Mucosa of descending colon (tissue), 3 donors: ENCODE data around the gene NBPF11. TPM values are rescaled to one million over a fixed set of nuclear protein-coding genes. Genes with fewer than 3 reads are reported as not detected.
"Not testable (repeated sequence)": the region's sequence is repeated elsewhere in the genome, so short reads cannot be mapped to it uniquely, and the experiment has no call there.

Source experiments
- ATAC-seq: fragments of 200-7000 bp; cut with Tn5 transposase; one replicate; pipeline ENCODE4 v1.9.1; 2020; ENCODE audit warnings: mild to moderate bottlenecking, moderate library complexity
- DNase-seq, 3 donors: peaks; one replicate each; pipeline ENCODE4 v3.0.0-alpha.2; 2020
- H3K36me3 ChIP-seq: fragments of 200-600 bp; one replicate; pipeline ENCODE4 v1.8.0; 2021; ENCODE audit warnings: low read depth, mild to moderate bottlenecking
- H3K4me1 ChIP-seq: fragments of 200-600 bp; one replicate; pipeline ENCODE4 v1.8.0; 2021; ENCODE audit warnings: low read depth, mild to moderate bottlenecking
- H3K4me3 ChIP-seq: fragments of 200-600 bp; one replicate; pipeline ENCODE4 v1.8.0; 2021; ENCODE audit warnings: mild to moderate bottlenecking
- H3K9me3 ChIP-seq: fragments of 200-600 bp; one replicate; pipeline ENCODE4 v1.8.0; 2021; ENCODE audit warnings: mild to moderate bottlenecking
- intact Hi-C, 2 donors: fragments of 100-400 bp; cut with DNase I in 1 of 2; cut with micrococcal nuclease in 1 of 2; formaldehyde crosslinking; loops; one replicate each; pipeline versions ENCODE4 v1.11.0 to v1.11.1; 2022; cut with DNase I, micrococcal nuclease
- total RNA-seq, 3 donors: library from RNA; stranded (reverse); fragmentation: NEBNext Ultra II Directional in 2 of 3; extraction: Animal tissue kit (Norgen Biotek cat#: 25700) in 2 of 3; gene quantifications; one replicate each; pipeline versions ENCODE4 v1.2.1 to v1.2.4, GENCODE V29; 2021 to 2023
- TF ChIP-seq, protein P1 (sequence below): fragments of 200-600 bp; IDR thresholded peaks from one replicate; pipeline ENCODE4 v1.8.0; 2022; ENCODE audit warnings: antibody characterized with exemption, mild to moderate bottlenecking
- donor health status: DM: no; HTN: no; CAD: no; lungs with moderate emphysema.
- donor health status: DM: no; HTN: no; CAD: no.
- donor health status: DM: no; HTN: yes; CAD: no.

The NBPF11 gene
- total RNA-seq, 3 donors from 2014 or later: 9.5 to 16.8 (median 12.4) TPM

- no peaks in the 10 kb centered on the region for H3K36me3 ChIP-seq
- ATAC-seq (no peak), DNase-seq (peak in 1 of 3 donors; percentile 29)
- H3K9me3 ChIP-seq: no peaks in the 10 kb centered on the region
- intact Hi-C loops: no loop called here
- TF ChIP-seq, protein P1, sequence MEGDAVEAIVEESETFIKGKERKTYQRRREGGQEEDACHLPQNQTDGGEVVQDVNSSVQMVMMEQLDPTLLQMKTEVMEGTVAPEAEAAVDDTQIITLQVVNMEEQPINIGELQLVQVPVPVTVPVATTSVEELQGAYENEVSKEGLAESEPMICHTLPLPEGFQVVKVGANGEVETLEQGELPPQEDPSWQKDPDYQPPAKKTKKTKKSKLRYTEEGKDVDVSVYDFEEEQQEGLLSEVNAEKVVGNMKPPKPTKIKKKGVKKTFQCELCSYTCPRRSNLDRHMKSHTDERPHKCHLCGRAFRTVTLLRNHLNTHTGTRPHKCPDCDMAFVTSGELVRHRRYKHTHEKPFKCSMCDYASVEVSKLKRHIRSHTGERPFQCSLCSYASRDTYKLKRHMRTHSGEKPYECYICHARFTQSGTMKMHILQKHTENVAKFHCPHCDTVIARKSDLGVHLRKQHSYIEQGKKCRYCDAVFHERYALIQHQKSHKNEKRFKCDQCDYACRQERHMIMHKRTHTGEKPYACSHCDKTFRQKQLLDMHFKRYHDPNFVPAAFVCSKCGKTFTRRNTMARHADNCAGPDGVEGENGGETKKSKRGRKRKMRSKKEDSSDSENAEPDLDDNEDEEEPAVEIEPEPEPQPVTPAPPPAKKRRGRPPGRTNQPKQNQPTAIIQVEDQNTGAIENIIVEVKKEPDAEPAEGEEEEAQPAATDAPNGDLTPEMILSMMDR: no peak
- H3K4me1 ChIP-seq: no peaks in the 10 kb centered on the region
- no peak overlapping the region for H3K4me3 ChIP-seq
Measured at GRCh38 chr1:148162363-148162762, 10.3 kb upstream of the NBPF11 start.

GRCh38 chr1:148161053-148161901 lies 9.2 kb upstream of the NBPF11 start:
- Histone ChIP-seq H3K4me3 (no peak overlapping the region), H3K4me1 (no peaks in the 10 kb centered on the region), H3K9me3 (no peaks in the 10 kb centered on the region), H3K36me3 (no peaks in the 10 kb centered on the region)
- no peak for ATAC-seq
- peak in 1 of 3 donors; percentile 36 for DNase-seq
- TF ChIP-seq, protein P1: no peak
- intact Hi-C loops: no loop called here

- DNase-seq: peak in 1 of 3 donors; percentile 40
- TF ChIP-seq, protein P1: no peak
Measured at GRCh38 chr1:148160343-148161052, 8.4 kb upstream of the NBPF11 start.

GRCh38 chr1:148160048-148160342 lies 7.9 kb upstream of the NBPF11 start:
- intact Hi-C loops: no loop called here
- Histone ChIP-seq H3K9me3 (no peaks in the 10 kb centered on the region), H3K36me3 (no peaks in the 10 kb centered on the region), H3K4me1 (no peaks in the 10 kb centered on the region), H3K4me3 (no peak overlapping the region)
- TF ChIP-seq, protein P1: no peak
- ATAC-seq (no peak), DNase-seq (peak in 1 of 3 donors; percentile 28)

More at GRCh38 chr1:148160343-148161052, 8.4 kb upstream of the NBPF11 start:
- H3K4me3 ChIP-seq: no peak overlapping the region
- no peak for ATAC-seq
- H3K36me3 ChIP-seq: no peaks in the 10 kb centered on the region
- intact Hi-C loops: no loop called here
- no peaks in the 10 kb centered on the region for H3K4me1 ChIP-seq
- H3K9me3 ChIP-seq: no peaks in the 10 kb centered on the region

DNA sequence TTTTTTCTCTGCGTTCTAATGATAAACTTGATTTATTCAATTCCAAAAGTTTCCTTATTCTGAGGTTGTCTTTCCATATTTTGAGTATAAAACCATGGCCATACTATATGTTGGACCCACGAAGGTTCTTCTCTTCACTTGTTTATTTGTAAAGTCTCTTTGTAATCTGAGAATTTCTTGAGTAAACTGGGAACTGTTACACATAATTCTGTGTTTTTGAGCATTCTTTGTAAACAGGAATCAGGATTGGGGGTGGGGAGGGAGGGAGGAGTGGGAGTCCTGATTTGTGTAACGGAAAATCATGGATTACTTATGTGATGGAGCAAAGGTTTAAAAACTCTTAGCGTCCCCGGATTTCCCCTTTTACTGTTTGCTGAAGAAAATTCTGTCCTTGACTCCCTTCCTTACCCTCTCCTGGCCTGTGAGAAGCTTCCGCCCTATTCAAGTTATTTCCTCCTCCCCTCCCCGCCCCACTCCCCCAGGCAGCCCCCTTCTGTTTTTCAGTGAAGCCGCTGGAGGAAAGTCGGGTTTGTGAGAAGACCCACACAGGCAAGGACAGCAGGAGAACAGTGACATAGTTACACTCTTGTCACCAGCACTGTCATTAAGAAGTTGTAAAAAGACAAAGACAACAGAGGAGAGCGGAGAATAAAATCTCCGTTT lies 6.4 kb upstream of the NBPF11 start:
- TF ChIP-seq, protein P1: no peak
- no peaks in the 10 kb centered on the region for H3K9me3 ChIP-seq
- no peak for DNase-seq
- no peaks in the 10 kb centered on the region for H3K36me3 ChIP-seq
- no peaks in the 10 kb centered on the region for H3K4me1 ChIP-seq
- intact Hi-C loops: no loop called here
- H3K4me3 ChIP-seq: no peak overlapping the region
- ATAC-seq: no peak

GRCh38 chr1:148157803-148158202 lies 5.7 kb upstream of the NBPF11 start:
- DNase-seq, H3K4me1 ChIP-seq, H3K36me3 ChIP-seq, intact Hi-C loops, H3K9me3 ChIP-seq, ATAC-seq, H3K4me3 ChIP-seq: not testable (repeated sequence)

GRCh38 chr1:148155494-148156275 lies 3.6 kb upstream of the NBPF11 start:
- DNase-seq, H3K4me1 ChIP-seq, H3K4me3 ChIP-seq, H3K9me3 ChIP-seq, H3K36me3 ChIP-seq, intact Hi-C loops: not testable (repeated sequence)
- ATAC-seq: peak; percentile 28

- H3K36me3 ChIP-seq, H3K4me1 ChIP-seq, H3K4me3 ChIP-seq, intact Hi-C loops, DNase-seq, ATAC-seq, H3K9me3 ChIP-seq: not testable (repeated sequence)
Measured at GRCh38 chr1:148152795-148153194, 714 bp upstream of the NBPF11 start.
